ENCODE measurements around the gene GGA1.
A peak's percentile ranks its signal among the peaks of the same experiment; 100 is the strongest.

GGA1 gene

DNA sequence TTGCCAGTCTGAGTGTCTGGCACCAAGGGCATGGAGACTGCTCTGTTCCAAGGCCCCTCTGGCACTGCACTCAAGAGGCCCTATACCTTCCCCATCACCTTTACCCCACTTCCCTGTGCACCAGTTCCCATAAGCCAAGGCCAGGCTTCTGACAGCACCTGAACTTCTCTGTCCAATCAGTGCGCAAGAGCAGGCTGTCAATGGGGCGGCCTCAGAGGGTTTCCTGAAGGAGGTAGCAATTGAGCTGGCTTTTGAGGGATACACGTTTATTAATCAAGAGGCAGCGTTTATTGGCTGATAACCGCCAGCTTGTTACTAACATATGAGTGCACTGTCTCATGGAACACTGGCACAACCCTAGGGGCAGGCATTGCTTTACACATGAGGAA is 32.9 kb downstream of the GGA1 start:
- H3K36me3 ChIP-seq (ENCODE audit: insufficient read depth, low read length), result peaks cover 34% of the 10 kb centered on the region; the same call in 1 of the 2 replicates
- no peaks in the 10 kb centered on the region for H4K20me1 ChIP-seq (ENCODE audit: insufficient read depth, low read length)
- no peak overlapping the region for H3K4me3 ChIP-seq (ENCODE audit: low read depth, low read length, poor library complexity, severe bottlenecking)
- H3K9ac ChIP-seq (ENCODE audit: low read length), result no peak overlapping the region
- peak overlapping the region; percentile 87; the same call in 1 of the 2 replicates for H3K4me2 ChIP-seq (ENCODE audit: low read length)
- H3K27me3 ChIP-seq (ENCODE audit: insufficient read depth, low read length), result no peaks in the 10 kb centered on the region
- peaks cover 3% of the 10 kb centered on the region; the same call in 1 of the 2 replicates for H3F3A ChIP-seq (ENCODE audit: insufficient read depth, low read length)
- peaks cover 20% of the 10 kb centered on the region for H3K4me1 ChIP-seq (ENCODE audit: insufficient read depth, low read length, severe bottlenecking)
- no peaks in the 10 kb centered on the region for H3K9me3 ChIP-seq (ENCODE audit: low read length)
- no peaks in the 10 kb centered on the region for H3K79me2 ChIP-seq (ENCODE audit: insufficient read depth, low read length)
- peak overlapping the region; percentile 66 for H3K27ac ChIP-seq (ENCODE audit: low read depth, low read length, poor library complexity, severe bottlenecking)
- no peaks in the 10 kb centered on the region for H3K9me2 ChIP-seq (ENCODE audit: low read depth, low read length)
- TF ChIP-seq, protein P1, sequence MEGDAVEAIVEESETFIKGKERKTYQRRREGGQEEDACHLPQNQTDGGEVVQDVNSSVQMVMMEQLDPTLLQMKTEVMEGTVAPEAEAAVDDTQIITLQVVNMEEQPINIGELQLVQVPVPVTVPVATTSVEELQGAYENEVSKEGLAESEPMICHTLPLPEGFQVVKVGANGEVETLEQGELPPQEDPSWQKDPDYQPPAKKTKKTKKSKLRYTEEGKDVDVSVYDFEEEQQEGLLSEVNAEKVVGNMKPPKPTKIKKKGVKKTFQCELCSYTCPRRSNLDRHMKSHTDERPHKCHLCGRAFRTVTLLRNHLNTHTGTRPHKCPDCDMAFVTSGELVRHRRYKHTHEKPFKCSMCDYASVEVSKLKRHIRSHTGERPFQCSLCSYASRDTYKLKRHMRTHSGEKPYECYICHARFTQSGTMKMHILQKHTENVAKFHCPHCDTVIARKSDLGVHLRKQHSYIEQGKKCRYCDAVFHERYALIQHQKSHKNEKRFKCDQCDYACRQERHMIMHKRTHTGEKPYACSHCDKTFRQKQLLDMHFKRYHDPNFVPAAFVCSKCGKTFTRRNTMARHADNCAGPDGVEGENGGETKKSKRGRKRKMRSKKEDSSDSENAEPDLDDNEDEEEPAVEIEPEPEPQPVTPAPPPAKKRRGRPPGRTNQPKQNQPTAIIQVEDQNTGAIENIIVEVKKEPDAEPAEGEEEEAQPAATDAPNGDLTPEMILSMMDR (IDR thresholded peaks at IDR 0.05; ENCODE audit: low read length), result no peak
- no peak for TF ChIP-seq EZH2 (IDR thresholded peaks at IDR 0.05; ENCODE audit: borderline replicate concordance, low read length)
- no peak overlapping the region for H2AFZ ChIP-seq (ENCODE audit: low read length)

DNA sequence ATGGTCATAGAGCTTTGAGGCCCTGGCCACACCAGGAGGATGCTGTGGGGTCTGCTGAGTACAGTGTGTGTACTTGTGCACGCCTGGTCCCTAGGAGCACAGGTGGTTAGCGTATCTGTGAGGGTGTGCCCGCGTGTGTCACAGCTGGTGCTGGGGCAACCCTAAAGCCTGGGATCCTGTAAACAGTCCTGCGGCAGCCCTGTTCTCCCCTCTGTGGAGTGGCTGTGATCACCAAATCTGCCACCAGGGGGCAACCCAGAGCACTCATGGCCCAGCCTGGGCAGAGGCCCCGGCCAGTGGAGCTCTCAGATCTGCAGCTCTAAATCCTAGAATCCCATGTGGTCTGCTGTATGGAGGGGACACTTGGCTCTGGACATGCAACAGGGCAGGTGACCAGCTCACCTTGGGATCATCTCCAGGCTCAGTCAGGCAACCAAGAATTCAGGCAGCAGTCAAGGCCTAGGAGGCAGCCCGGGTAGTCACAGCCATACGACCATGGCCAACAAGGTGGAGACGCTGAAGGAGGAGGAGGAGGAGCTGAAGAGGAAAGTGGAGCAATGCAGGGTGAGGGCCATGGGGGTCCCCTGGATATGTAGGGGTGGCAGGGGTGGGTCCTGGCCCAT is 34.7 kb downstream of the GGA1 start:
- no peak overlapping the region for H3K27ac ChIP-seq (ENCODE audit: low read depth, low read length, poor library complexity, severe bottlenecking)
- H3K9me2 ChIP-seq (ENCODE audit: low read depth, low read length), result no peaks in the 10 kb centered on the region
- H3K79me2 ChIP-seq (ENCODE audit: insufficient read depth, low read length), result no peaks in the 10 kb centered on the region
- no peak overlapping the region for H2AFZ ChIP-seq (ENCODE audit: low read length)
- no peaks in the 10 kb centered on the region for H3K9me3 ChIP-seq (ENCODE audit: low read length)
- no peak overlapping the region for H3K4me3 ChIP-seq (ENCODE audit: low read depth, low read length, poor library complexity, severe bottlenecking)
- H3K9ac ChIP-seq (ENCODE audit: low read length), result no peak overlapping the region; the same call in 1 of the 2 replicates
- H3K27me3 ChIP-seq (ENCODE audit: insufficient read depth, low read length), result no peaks in the 10 kb centered on the region
- H4K20me1 ChIP-seq (ENCODE audit: insufficient read depth, low read length), result no peaks in the 10 kb centered on the region
- peaks cover 3% of the 10 kb centered on the region; the same call in 1 of the 2 replicates for H3F3A ChIP-seq (ENCODE audit: insufficient read depth, low read length)
- peaks cover 48% of the 10 kb centered on the region for H3K36me3 ChIP-seq (ENCODE audit: insufficient read depth, low read length)
- H3K4me1 ChIP-seq (ENCODE audit: insufficient read depth, low read length, severe bottlenecking), result peaks cover 19% of the 10 kb centered on the region
- TF ChIP-seq, protein P1 (IDR thresholded peaks at IDR 0.05; ENCODE audit: low read length), result peak; percentile 93
- no peak for TF ChIP-seq EZH2 (IDR thresholded peaks at IDR 0.05; ENCODE audit: borderline replicate concordance, low read length)
- no peak overlapping the region for H3K4me2 ChIP-seq (ENCODE audit: low read length)

GRCh38 chr22:37647317-37647716 is 38.7 kb downstream of the GGA1 start:
- H4K20me1 ChIP-seq (ENCODE audit: insufficient read depth, low read length), result no peaks in the 10 kb centered on the region
- peaks cover 76% of the 10 kb centered on the region for H3K36me3 ChIP-seq (ENCODE audit: insufficient read depth, low read length)
- H3K27me3 ChIP-seq (ENCODE audit: insufficient read depth, low read length), result no peaks in the 10 kb centered on the region
- no peaks in the 10 kb centered on the region for H3K79me2 ChIP-seq (ENCODE audit: insufficient read depth, low read length)
- no peaks in the 10 kb centered on the region for H3K4me1 ChIP-seq (ENCODE audit: insufficient read depth, low read length, severe bottlenecking)
- H3K4me3 ChIP-seq (ENCODE audit: low read depth, low read length, poor library complexity, severe bottlenecking), result no peak overlapping the region
- no peak overlapping the region for H3K9ac ChIP-seq (ENCODE audit: low read length)
- no peaks in the 10 kb centered on the region for H3K9me2 ChIP-seq (ENCODE audit: low read depth, low read length)
- no peaks in the 10 kb centered on the region for H3F3A ChIP-seq (ENCODE audit: insufficient read depth, low read length)
- H3K9me3 ChIP-seq (ENCODE audit: low read length), result no peaks in the 10 kb centered on the region
- H2AFZ ChIP-seq (ENCODE audit: low read length), result no peak overlapping the region
- TF ChIP-seq, protein P1 (IDR thresholded peaks at IDR 0.05; ENCODE audit: low read length), result no peak
- no peak for TF ChIP-seq EZH2 (IDR thresholded peaks at IDR 0.05; ENCODE audit: borderline replicate concordance, low read length)
- H3K4me2 ChIP-seq (ENCODE audit: low read length), result no peak overlapping the region
- no peak overlapping the region for H3K27ac ChIP-seq (ENCODE audit: low read depth, low read length, poor library complexity, severe bottlenecking)

All from OCI-LY1 (cell line).